ENCODE data around the gene TBC1D1.
A peak's percentile ranks its signal among the peaks of the same experiment; 100 is the strongest.

Gene TBC1D1

GRCh38 chr4:38097818-38098217 is 206.9 kb downstream of the TBC1D1 start:
- no CpG with 5 or more reads among the region's 4 CpGs for WGBS (ENCODE audit: extremely low coverage, insufficient coverage, insufficient read length)
- Histone ChIP-seq H2BK5ac (ENCODE audit: low read depth, low read length, poor library complexity) (no peak overlapping the region), H3K27me3 (ENCODE audit: insufficient read depth, low read length) (no peaks in the 10 kb centered on the region), H3K18ac (ENCODE audit: low read length) (no peak overlapping the region), H3K4ac (ENCODE audit: low read depth, low read length) (no peak overlapping the region), H2BK12ac (ENCODE audit: low read length) (no peak overlapping the region), H3K14ac (ENCODE audit: low read length) (no peak overlapping the region), H2AK5ac (ENCODE audit: low read length) (no peak overlapping the region), H3K27ac (ENCODE audit: low read depth, low read length) (no peak overlapping the region), H4K12ac (ENCODE audit: low read depth, low read length) (no peak overlapping the region), H3K79me1 (ENCODE audit: low read length) (peaks cover 1% of the 10 kb centered on the region), H4K8ac (ENCODE audit: low read depth, low read length) (no peak overlapping the region), H3K4me1 (ENCODE audit: control insufficient read depth in 1 of 2, insufficient read depth in 2 of 2, low read length in 2 of 2) (peaks cover 9% of the 10 kb centered on the region in 2 experiments), H2AFZ (ENCODE audit: insufficient read depth, low read length, poor library complexity) (no peak overlapping the region), H3K79me2 (ENCODE audit: control insufficient read depth, insufficient read depth, low read length, poor library complexity) (no peaks in the 10 kb centered on the region), H3K9me3 (ENCODE audit: insufficient read depth, low read depth, low read length) (no peaks in the 10 kb centered on the region), H3K23ac (ENCODE audit: low read length) (no peak overlapping the region), H4K91ac (ENCODE audit: low read depth, low read length) (no peak overlapping the region), H3K36me3 (ENCODE audit: control insufficient read depth in 1 of 2, insufficient read depth in 2 of 2, low read length in 2 of 2) (peaks cover 7 to 8% of the 10 kb centered on the region in 2 experiments), H2BK120ac (ENCODE audit: insufficient read depth, low read length, poor library complexity) (no peak overlapping the region), H3K4me3 (ENCODE audit: low read depth, low read length) (no peak overlapping the region), H3K9ac (ENCODE audit: low read length) (no peak overlapping the region), H3K4me2 (ENCODE audit: low read length) (no peak overlapping the region)
- no peak for DNase-seq

- H4K91ac ChIP-seq (ENCODE audit: low read depth, low read length), result no peak overlapping the region
- H2BK120ac ChIP-seq (ENCODE audit: insufficient read depth, low read length, poor library complexity), result no peak overlapping the region
- peaks cover 1% of the 10 kb centered on the region for H3K79me1 ChIP-seq (ENCODE audit: low read length)
- no peak overlapping the region for H3K9ac ChIP-seq (ENCODE audit: low read length)
- peaks cover 6 to 11% of the 10 kb centered on the region in 2 experiments for H3K36me3 ChIP-seq (ENCODE audit: control insufficient read depth in 1 of 2, insufficient read depth in 2 of 2, low read length in 2 of 2)
- H3K4me3 ChIP-seq (ENCODE audit: low read depth, low read length), result no peak overlapping the region
- no peaks in the 10 kb centered on the region for H3K27me3 ChIP-seq (ENCODE audit: insufficient read depth, low read length)
- H2AK5ac ChIP-seq (ENCODE audit: low read length), result no peak overlapping the region
- H3K27ac ChIP-seq (ENCODE audit: low read depth, low read length), result no peak overlapping the region
- H3K9me3 ChIP-seq (ENCODE audit: insufficient read depth, low read depth, low read length), result no peaks in the 10 kb centered on the region
- no peak overlapping the region for H2BK5ac ChIP-seq (ENCODE audit: low read depth, low read length, poor library complexity)
- no peak overlapping the region for H3K14ac ChIP-seq (ENCODE audit: low read length)
- peak in 1 of 2 donors; percentile 36 for DNase-seq
- H4K8ac ChIP-seq (ENCODE audit: low read depth, low read length), result no peak overlapping the region
- H2BK12ac ChIP-seq (ENCODE audit: low read length), result no peak overlapping the region
- no peak overlapping the region for H2AFZ ChIP-seq (ENCODE audit: insufficient read depth, low read length, poor library complexity)
- H3K23ac ChIP-seq (ENCODE audit: low read length), result no peak overlapping the region
- H3K18ac ChIP-seq (ENCODE audit: low read length), result no peak overlapping the region
- no peak overlapping the region for H3K4me2 ChIP-seq (ENCODE audit: low read length)
- H3K4ac ChIP-seq (ENCODE audit: low read depth, low read length), result no peak overlapping the region
- H3K4me1 ChIP-seq (ENCODE audit: control insufficient read depth in 1 of 2, insufficient read depth in 2 of 2, low read length in 2 of 2), result peaks cover 9% of the 10 kb centered on the region in 2 experiments
- WGBS (ENCODE audit: extremely low coverage, insufficient coverage, insufficient read length), result no CpG with 5 or more reads among the region's 4 CpGs
- no peaks in the 10 kb centered on the region for H3K79me2 ChIP-seq (ENCODE audit: control insufficient read depth, insufficient read depth, low read length, poor library complexity)
- H4K12ac ChIP-seq (ENCODE audit: low read depth, low read length), result no peak overlapping the region
Observed at GRCh38 chr4:38099020-38099600, 208.2 kb downstream of the TBC1D1 start.

- WGBS (ENCODE audit: extremely low coverage, insufficient coverage, insufficient read length), result no CpG with 5 or more reads among the region's 3 CpGs
- Histone ChIP-seq H3K9ac (ENCODE audit: low read length) (no peak overlapping the region), H3K27me3 (ENCODE audit: insufficient read depth, low read length) (no peaks in the 10 kb centered on the region), H3K9me3 (ENCODE audit: insufficient read depth, low read depth, low read length) (no peaks in the 10 kb centered on the region), H3K14ac (ENCODE audit: low read length) (no peak overlapping the region), H3K79me2 (ENCODE audit: control insufficient read depth, insufficient read depth, low read length, poor library complexity) (no peaks in the 10 kb centered on the region), H3K23ac (ENCODE audit: low read length) (no peak overlapping the region), H3K36me3 (ENCODE audit: control insufficient read depth in 1 of 2, insufficient read depth in 2 of 2, low read length in 2 of 2) (peaks cover 8 to 12% of the 10 kb centered on the region in 2 experiments), H3K4me3 (ENCODE audit: low read depth, low read length) (no peak overlapping the region), H3K27ac (ENCODE audit: low read depth, low read length) (no peak overlapping the region), H4K8ac (ENCODE audit: low read depth, low read length) (no peak overlapping the region), H3K79me1 (ENCODE audit: low read length) (peaks cover 1% of the 10 kb centered on the region), H3K4me1 (ENCODE audit: control insufficient read depth in 1 of 2, insufficient read depth in 2 of 2, low read length in 2 of 2) (peaks cover 9% of the 10 kb centered on the region in 2 experiments), H2BK5ac (ENCODE audit: low read depth, low read length, poor library complexity) (no peak overlapping the region), H3K4ac (ENCODE audit: low read depth, low read length) (no peak overlapping the region), H2AK5ac (ENCODE audit: low read length) (no peak overlapping the region), H4K91ac (ENCODE audit: low read depth, low read length) (no peak overlapping the region), H2BK12ac (ENCODE audit: low read length) (no peak overlapping the region), H4K12ac (ENCODE audit: low read depth, low read length) (no peak overlapping the region), H3K18ac (ENCODE audit: low read length) (no peak overlapping the region), H2AFZ (ENCODE audit: insufficient read depth, low read length, poor library complexity) (no peak overlapping the region), H3K4me2 (ENCODE audit: low read length) (no peak overlapping the region), H2BK120ac (ENCODE audit: insufficient read depth, low read length, poor library complexity) (no peak overlapping the region)
- peak; percentile 51 to 85 for DNase-seq
Observed at GRCh38 chr4:38099908-38100407, 209.1 kb downstream of the TBC1D1 start.

- Histone ChIP-seq H3K9me3 (ENCODE audit: insufficient read depth, low read depth, low read length) (no peaks in the 10 kb centered on the region), H2AFZ (ENCODE audit: insufficient read depth, low read length, poor library complexity) (no peak overlapping the region), H3K27me3 (ENCODE audit: insufficient read depth, low read length) (no peaks in the 10 kb centered on the region), H2BK12ac (ENCODE audit: low read length) (no peak overlapping the region), H3K4me1 (ENCODE audit: control insufficient read depth in 1 of 2, insufficient read depth in 2 of 2, low read length in 2 of 2) (peaks cover 9% of the 10 kb centered on the region in 2 experiments), H3K14ac (ENCODE audit: low read length) (no peak overlapping the region), H3K18ac (ENCODE audit: low read length) (no peak overlapping the region), H2BK5ac (ENCODE audit: low read depth, low read length, poor library complexity) (no peak overlapping the region), H3K4me3 (ENCODE audit: low read depth, low read length) (no peak overlapping the region), H4K12ac (ENCODE audit: low read depth, low read length) (no peak overlapping the region), H3K9ac (ENCODE audit: low read length) (no peak overlapping the region), H3K23ac (ENCODE audit: low read length) (no peak overlapping the region), H4K91ac (ENCODE audit: low read depth, low read length) (no peak overlapping the region), H3K36me3 (ENCODE audit: control insufficient read depth in 1 of 2, insufficient read depth in 2 of 2, low read length in 2 of 2) (peaks cover 8 to 11% of the 10 kb centered on the region in 2 experiments), H3K4me2 (ENCODE audit: low read length) (no peak overlapping the region), H2BK120ac (ENCODE audit: insufficient read depth, low read length, poor library complexity) (no peak overlapping the region), H3K27ac (ENCODE audit: low read depth, low read length) (peak overlapping the region; percentile 49), H3K79me2 (ENCODE audit: control insufficient read depth, insufficient read depth, low read length, poor library complexity) (no peaks in the 10 kb centered on the region), H2AK5ac (ENCODE audit: low read length) (no peak overlapping the region), H4K8ac (ENCODE audit: low read depth, low read length) (no peak overlapping the region), H3K4ac (ENCODE audit: low read depth, low read length) (no peak overlapping the region), H3K79me1 (ENCODE audit: low read length) (peaks cover 1% of the 10 kb centered on the region)
- DNase-seq, result peak; percentile 69 to 82
- WGBS (ENCODE audit: extremely low coverage, insufficient coverage, insufficient read length), result no CpG with 5 or more reads among the region's 5 CpGs
Observed at GRCh38 chr4:38100474-38101255, 209.8 kb downstream of the TBC1D1 start.

All from trophoblast cell (in vitro differentiated cells and primary cell).